Type B pancreatic cell (in vitro differentiated cells): Measurements from ENCODE around the gene CYS1. TPM values are rescaled to one million over a fixed set of nuclear protein-coding genes. Genes with fewer than 3 reads are reported as not detected.

Experiments used
- DNase-seq: peaks from one replicate; pipeline ENCODE4 v3.0.0; 2021; ENCODE audit warnings: mixed read lengths; ENCODE audit not compliant: unreplicated experiment; ENCODE audit errors: extremely low spot score
- H3K27ac Mint-ChIP-seq: 2 replicates; pipeline ENCODE4 v1.8.0; 2021; ENCODE audit warnings: mild to moderate bottlenecking, mixed read lengths
- H3K27me3 Mint-ChIP-seq: 2 replicates; pipeline ENCODE4 v1.8.0; 2021; ENCODE audit warnings: mixed read lengths
- H3K36me3 Mint-ChIP-seq: 2 replicates; pipeline ENCODE4 v1.8.0; 2021; ENCODE audit warnings: mixed read lengths
- H3K4me1 Mint-ChIP-seq: one replicate; pipeline ENCODE4 v1.8.0; 2021; ENCODE audit warnings: mixed read lengths; ENCODE audit not compliant: unreplicated experiment
- H3K4me3 Mint-ChIP-seq: 2 replicates; pipeline ENCODE4 v1.8.0; 2021; ENCODE audit warnings: mild to moderate bottlenecking, mixed read lengths
- H3K9me3 Mint-ChIP-seq: 2 replicates; pipeline ENCODE4 v1.8.0; 2021; ENCODE audit warnings: mixed read lengths
- CTCF ChIP-seq: fragments of 200-600 bp; sonication (generic); conservative IDR thresholded peaks from 2 replicates; pipeline ENCODE4 v1.5.0; 2021; ENCODE audit warnings: antibody characterized with exemption, mild to moderate bottlenecking
- total RNA-seq: library from RNA; stranded (reverse); gene quantifications from 2 replicates; pipeline ENCODE4 v1.2.1, GENCODE V29; 2021; ENCODE audit warnings: low replicate concordance

Gene CYS1
- total RNA-seq, 1 donor from 2014 or later: 0.94 TPM

GRCh38 chr2:10067881-10068280, 12.3 kb downstream of the CYS1 start:
- Mint-ChIP-seq H3K27ac (no peak overlapping the region), H3K4me1 (peaks cover 5% of the 10 kb centered on the region), H3K4me3 (no peak overlapping the region), H3K9me3 (peaks cover 6% of the 10 kb centered on the region), H3K36me3 (no peaks in the 10 kb centered on the region), H3K27me3 (peaks cover 5% of the 10 kb centered on the region)
- no peak for TF ChIP-seq CTCF
- no peak for DNase-seq

- TF ChIP-seq CTCF: no peak
- no peak overlapping the region for H3K27ac Mint-ChIP-seq
- no peak overlapping the region for H3K4me3 Mint-ChIP-seq
- no peak for DNase-seq
- H3K4me1 Mint-ChIP-seq: peaks cover under 1% of the 10 kb centered on the region
- no peaks in the 10 kb centered on the region for H3K36me3 Mint-ChIP-seq
- no peaks in the 10 kb centered on the region for H3K27me3 Mint-ChIP-seq
- peaks cover 6% of the 10 kb centered on the region for H3K9me3 Mint-ChIP-seq
These were observed 12.9 kb downstream of the CYS1 start for GRCh38 chr2:10067330-10067729.

- peaks cover 6% of the 10 kb centered on the region for H3K9me3 Mint-ChIP-seq
- no peaks in the 10 kb centered on the region for H3K36me3 Mint-ChIP-seq
- DNase-seq: no peak
- H3K4me3 Mint-ChIP-seq: no peak overlapping the region
- H3K4me1 Mint-ChIP-seq: no peaks in the 10 kb centered on the region
- H3K27me3 Mint-ChIP-seq: no peaks in the 10 kb centered on the region
- TF ChIP-seq CTCF: no peak
- no peak overlapping the region for H3K27ac Mint-ChIP-seq
These were observed 14.5 kb downstream of the CYS1 start for GRCh38 chr2:10065773-10066055.

- H3K4me3 Mint-ChIP-seq: no peak overlapping the region
- no peak overlapping the region for H3K27ac Mint-ChIP-seq
- H3K9me3 Mint-ChIP-seq: peaks cover 6% of the 10 kb centered on the region
- H3K27me3 Mint-ChIP-seq: no peaks in the 10 kb centered on the region
- DNase-seq: no peak
- H3K36me3 Mint-ChIP-seq: no peaks in the 10 kb centered on the region
- H3K4me1 Mint-ChIP-seq: no peaks in the 10 kb centered on the region
- TF ChIP-seq CTCF: no peak
These were observed 15.1 kb downstream of the CYS1 start for GRCh38 chr2:10064932-10065772.

- Mint-ChIP-seq H3K4me1 (no peaks in the 10 kb centered on the region), H3K27me3 (no peaks in the 10 kb centered on the region), H3K36me3 (no peaks in the 10 kb centered on the region), H3K27ac (no peak overlapping the region), H3K9me3 (peaks cover 6% of the 10 kb centered on the region), H3K4me3 (no peak overlapping the region)
- TF ChIP-seq CTCF: no peak
- DNase-seq: no peak
These were observed 16.6 kb downstream of the CYS1 start for GRCh38 chr2:10063566-10063965.

- no peaks in the 10 kb centered on the region for H3K27me3 Mint-ChIP-seq
- no peaks in the 10 kb centered on the region for H3K36me3 Mint-ChIP-seq
- TF ChIP-seq CTCF: no peak
- no peaks in the 10 kb centered on the region for H3K4me1 Mint-ChIP-seq
- no peak overlapping the region for H3K27ac Mint-ChIP-seq
- H3K9me3 Mint-ChIP-seq: peaks cover 3% of the 10 kb centered on the region
- DNase-seq: no peak
- H3K4me3 Mint-ChIP-seq: no peak overlapping the region
These were observed 17.3 kb downstream of the CYS1 start for GRCh38 chr2:10062931-10063365.
